ENCODE measurements around the gene TFPI2.
"Not testable (repeated sequence)": the region's sequence is repeated elsewhere in the genome, so short reads cannot be mapped to it uniquely, and the experiment has no call there.

Gene TFPI2

GRCh38 chr7:93911661-93912060, 21.1 kb upstream of the TFPI2 start:
- H3K27ac ChIP-seq (ENCODE audit: extremely low read depth, low read depth, low read length); POLR2A ChIA-PET; H3K9me3 ChIP-seq (ENCODE audit: control insufficient read depth, insufficient read depth, low read depth, low read length); H3K4me3 ChIP-seq (ENCODE audit: low read depth, low read length); H3K4me1 ChIP-seq (ENCODE audit: control insufficient read depth, insufficient read depth, low read length); H3K36me3 ChIP-seq (ENCODE audit: control insufficient read depth in 2 of 2, insufficient read depth in 1 of 2, low read length in 2 of 2): not testable (repeated sequence)
- TF ChIP-seq SP7 (tag by site-specific recombination; IDR thresholded peaks at IDR 0.05): peak; percentile 27; the same call in 1 of the 2 replicates
- CTCF ChIA-PET: interaction anchor here (0.6 to 0.9 kb wide), 3 partner anchors 9 to 298 kb away, joined by 3 read pairs; no protein-coding TSS in a partner anchor

GRCh38 chr7:93911242-93911641, 20.7 kb upstream of the TFPI2 start:
- H3K9me3 ChIP-seq (ENCODE audit: control insufficient read depth, insufficient read depth, low read depth, low read length); POLR2A ChIA-PET; H3K27ac ChIP-seq (ENCODE audit: extremely low read depth, low read depth, low read length); H3K4me1 ChIP-seq (ENCODE audit: control insufficient read depth, insufficient read depth, low read length); H3K4me3 ChIP-seq (ENCODE audit: low read depth, low read length); H3K36me3 ChIP-seq (ENCODE audit: control insufficient read depth in 2 of 2, insufficient read depth in 1 of 2, low read length in 2 of 2): not testable (repeated sequence)
- CTCF ChIA-PET: interaction anchor here (0.6 to 1.8 kb wide), 4 partner anchors 9 to 378 kb away, joined by 3 to 13 read pairs (median 3); no protein-coding TSS in a partner anchor

- Histone ChIP-seq H3K27ac (ENCODE audit: extremely low read depth, low read depth, low read length) (no peak overlapping the region), H3K4me1 (ENCODE audit: control insufficient read depth, insufficient read depth, low read length) (peaks cover 6% of the 10 kb centered on the region; the same call in 1 of the 2 replicates), H3K4me3 (ENCODE audit: low read depth, low read length) (no peak overlapping the region), H3K36me3 (ENCODE audit: control insufficient read depth in 2 of 2, insufficient read depth in 1 of 2, low read length in 2 of 2) (no peaks in the 10 kb centered on the region), H3K9me3 (ENCODE audit: control insufficient read depth, insufficient read depth, low read depth, low read length) (no peaks in the 10 kb centered on the region)
- ChIA-PET POLR2A (interaction anchor here (1.3 to 1.9 kb wide), 2 partner anchors 11 to 20 kb away, joined by 3 to 4 read pairs; partner anchors contain the start of genes GNG11 and TFPI2), CTCF (interaction anchor here (0.7 to 2.3 kb wide), 6 partner anchors 8 to 379 kb away, joined by 3 to 13 read pairs (median 6); partner anchors contain the start of gene GNG11)
- TF ChIP-seq PATZ1 (tag by site-specific recombination; IDR thresholded peaks at IDR 0.05) (no peak), ZNF24 (tag by site-specific recombination; IDR thresholded peaks at IDR 0.05) (no peak), ZNF501 (tag by site-specific recombination; IDR thresholded peaks at IDR 0.05) (no peak), ZNF76 (tag by site-specific recombination; IDR thresholded peaks at IDR 0.05; ENCODE audit: borderline replicate concordance, low read depth) (no peak), ZNF18 (tag by site-specific recombination; IDR thresholded peaks at IDR 0.05) (no peak), AEBP2 (tag by site-specific recombination; IDR thresholded peaks at IDR 0.05; ENCODE audit: borderline replicate concordance) (no peak), EGR2 (tag by site-specific recombination; IDR thresholded peaks at IDR 0.05; ENCODE audit: low read depth) (no peak), ZFP69B (tag by site-specific recombination; IDR thresholded peaks at IDR 0.05) (no peak), ZNF157 (tag by site-specific recombination; IDR thresholded peaks at IDR 0.05) (no peak), ZNF776 (tag by site-specific recombination; IDR thresholded peaks at IDR 0.05; ENCODE audit: borderline replicate concordance) (no peak), ZSCAN16 (tag by site-specific recombination; IDR thresholded peaks at IDR 0.05) (no peak)
These were observed 19.8 kb upstream of the TFPI2 start for GRCh38 chr7:93910076-93910994.

All from HEK293 (cell line).